Stimulated activated CD8-positive, alpha-beta memory T cell treated with anti-CD3 and anti-CD28 coated beads, Interleukin-4, amount 100 ng/mL, for 4 hours (primary cell): ENCODE data around the gene RPRML.
"Not testable (repeated sequence)": the region's sequence is repeated elsewhere in the genome, so short reads cannot be mapped to it uniquely, and the experiment has no call there.

Experiments used
- DNase-seq, 2 donors: peaks; one replicate each; pipeline ENCODE4 v3.0.0-alpha.2; 2020; ENCODE audit warnings: low read depth in 2 of 2, low spot score in 1 of 2

The RPRML gene

GRCh38 chr17:46976626-46977270 is 2.3 kb downstream of the RPRML start:
- no peak for DNase-seq

GRCh38 chr17:46975287-46975686 is 3.8 kb downstream of the RPRML start:
- no peak for DNase-seq

DNA sequence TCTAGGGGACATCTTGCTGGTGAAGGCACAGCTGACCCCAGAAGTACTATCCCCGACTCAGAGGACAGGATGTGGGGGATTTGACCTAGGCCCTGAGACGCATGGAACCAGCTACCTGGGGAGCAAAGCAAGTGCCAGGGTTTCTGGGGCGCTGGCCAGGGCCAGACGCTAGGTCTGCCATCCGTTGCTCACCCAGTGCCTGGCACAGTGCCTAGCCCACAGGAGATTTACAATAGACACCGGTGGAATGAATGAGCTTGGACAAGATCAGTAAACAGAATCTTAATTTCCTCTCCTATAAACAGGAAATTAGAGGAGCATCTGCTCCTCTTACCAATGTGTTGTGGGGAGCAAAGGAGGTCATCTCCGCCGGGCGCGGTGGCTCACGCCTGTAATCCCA is 5.0 kb downstream of the RPRML start:
- DNase-seq = no peak

- no peak for DNase-seq
These were observed 6.7 kb downstream of the RPRML start for GRCh38 chr17:46972346-46972745.

GRCh38 chr17:46971647-46972300 is 7.3 kb downstream of the RPRML start:
- DNase-seq = no peak

DNA sequence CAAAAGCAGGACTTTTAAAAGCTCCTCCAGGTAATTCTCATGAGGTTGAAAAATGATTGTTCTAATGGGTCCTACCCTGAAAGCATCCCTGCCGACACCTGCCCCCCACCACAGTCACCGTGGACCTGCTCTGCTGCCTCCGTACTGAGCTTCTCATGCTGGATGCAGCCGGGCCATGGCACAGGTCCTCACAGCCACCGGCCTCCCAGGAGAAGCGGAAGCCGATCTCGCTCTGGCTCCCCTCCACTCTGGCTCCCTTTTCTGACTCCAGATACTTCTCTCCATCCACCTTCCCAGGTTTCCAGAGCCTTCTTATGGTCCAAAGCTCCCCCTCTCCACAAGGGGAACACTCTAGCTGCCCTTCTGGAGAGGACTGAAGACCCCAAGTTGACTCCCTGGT is 10.2 kb downstream of the RPRML start:
- no peak for DNase-seq

DNA sequence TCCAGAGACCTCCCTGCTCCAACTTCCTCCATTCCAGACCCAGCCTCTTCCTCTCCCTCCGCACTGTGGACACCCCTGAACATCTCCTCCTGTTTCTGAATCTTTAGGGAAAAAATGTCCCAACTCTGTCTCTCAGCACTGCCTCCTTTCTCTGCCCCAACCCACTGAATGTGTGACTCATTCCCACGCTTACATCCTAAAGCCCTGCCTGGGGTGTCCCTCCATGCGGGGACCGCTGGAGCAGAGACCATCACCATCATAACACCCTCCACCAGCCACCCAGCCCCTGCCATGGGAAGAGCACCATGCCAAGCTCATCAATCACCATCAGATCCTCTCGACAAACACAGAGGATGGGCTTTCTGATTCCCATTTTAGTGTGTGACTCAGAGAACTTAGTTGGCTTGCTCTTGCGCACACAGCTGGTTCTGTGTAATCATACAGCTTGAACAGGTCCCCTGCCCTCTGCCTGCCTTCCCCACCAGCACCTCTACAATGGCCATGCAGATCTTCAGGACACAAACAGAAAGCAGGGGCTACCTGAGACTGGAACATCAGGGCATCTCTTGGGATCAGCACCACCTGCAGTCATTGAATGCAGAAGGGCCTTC is 10.7 kb downstream of the RPRML start:
- no peak for DNase-seq

GRCh38 chr17:46964315-46965265 is 14.5 kb downstream of the RPRML start:
- DNase-seq = no peak

- no peak for DNase-seq
These were observed 15.5 kb downstream of the RPRML start for GRCh38 chr17:46963571-46963970.

- DNase-seq = no peak
These were observed 16.7 kb downstream of the RPRML start for GRCh38 chr17:46962374-46962790.

- no peak for DNase-seq
These were observed 18.9 kb downstream of the RPRML start for GRCh38 chr17:46960152-46960551.

DNA sequence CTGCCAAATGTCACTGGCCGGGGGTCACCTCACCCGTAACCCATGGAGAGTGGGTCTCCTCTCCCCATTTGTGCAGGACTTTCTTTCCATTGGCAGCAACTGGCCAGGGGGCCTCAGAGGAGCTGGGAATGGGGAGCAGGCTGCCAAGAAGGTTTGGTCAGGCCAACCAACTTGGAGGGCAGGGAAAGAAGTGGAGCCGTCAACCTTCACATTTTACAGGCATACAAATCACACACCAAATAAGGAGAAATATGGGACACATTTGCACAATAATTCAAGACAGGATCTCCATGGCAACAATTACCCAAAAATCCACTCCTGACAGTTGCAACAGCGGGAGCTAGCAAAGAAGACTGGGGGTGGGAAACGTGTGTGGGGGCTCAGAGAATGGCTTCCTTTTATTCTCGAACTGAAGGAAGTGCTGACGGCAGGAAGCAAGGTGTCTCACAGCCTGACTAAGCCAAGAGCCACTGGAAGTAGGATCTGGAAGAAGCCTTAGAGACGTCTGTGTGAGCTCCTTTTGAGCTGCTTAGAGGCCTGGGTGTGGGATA is 20.9 kb downstream of the RPRML start:
- no peak for DNase-seq

- not testable (repeated sequence) for DNase-seq
These were observed 25.9 kb downstream of the RPRML start for GRCh38 chr17:46953191-46953590.

DNA sequence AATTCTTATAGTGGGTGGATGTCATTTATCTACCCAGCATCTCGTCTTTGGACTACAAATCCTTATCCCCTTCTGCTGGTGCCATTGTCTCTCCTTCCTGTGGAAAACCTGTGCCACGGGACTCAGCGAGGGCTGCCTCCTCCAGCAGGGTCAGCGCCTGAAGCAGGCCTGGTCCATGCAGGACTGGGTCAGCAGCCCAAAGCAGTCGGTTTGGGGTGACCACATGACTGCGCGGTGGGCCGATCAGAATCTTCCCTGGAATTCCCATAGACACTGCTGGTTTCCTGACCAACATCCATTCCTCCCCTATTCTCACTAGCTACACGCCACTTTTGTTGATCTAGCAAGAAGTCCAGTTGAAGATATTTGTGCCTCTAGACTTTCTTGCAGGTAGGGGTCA is 26.9 kb downstream of the RPRML start:
- no peak for DNase-seq

GRCh38 chr17:46951706-46952105 is 27.3 kb downstream of the RPRML start:
- no peak for DNase-seq

- no peak for DNase-seq
These were observed 27.9 kb downstream of the RPRML start for GRCh38 chr17:46950997-46951621.

DNA sequence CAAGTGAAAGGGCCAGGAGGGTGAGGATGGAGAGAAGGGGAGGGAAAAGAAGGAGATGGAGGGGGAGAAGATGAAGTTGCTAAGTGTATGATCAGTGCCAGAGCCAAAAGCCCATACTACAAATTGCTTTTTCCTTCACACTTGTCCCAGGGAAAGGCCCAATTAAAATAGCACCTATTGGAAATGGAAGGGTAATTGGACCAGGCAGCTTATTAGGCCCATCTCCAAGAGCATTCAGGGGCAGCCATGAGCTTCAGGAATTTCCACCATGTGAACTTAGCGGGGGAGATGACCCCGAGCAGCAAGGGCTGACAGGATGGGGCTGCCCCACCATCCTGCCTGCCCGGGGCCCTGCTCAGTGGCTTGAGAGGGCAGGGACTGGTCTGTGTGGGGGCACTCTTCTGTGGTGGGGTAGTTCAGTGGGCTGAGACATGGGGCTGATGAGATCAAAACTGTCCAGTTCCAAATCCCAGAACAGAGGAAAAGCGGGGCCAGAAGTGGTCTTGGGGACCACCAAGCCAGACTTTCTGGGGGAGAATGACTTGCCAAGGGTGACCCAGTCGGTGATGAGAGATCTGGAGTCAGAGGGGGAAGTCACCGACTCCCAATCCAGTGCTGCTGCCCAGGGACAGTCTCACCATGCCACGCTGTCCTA is 28.6 kb downstream of the RPRML start:
- DNase-seq = no peak

GRCh38 chr17:46949291-46950174 is 29.5 kb downstream of the RPRML start:
- DNase-seq = no peak

- DNase-seq = no peak
These were observed 30.5 kb downstream of the RPRML start for GRCh38 chr17:46948544-46948943.
